ENCODE data around the gene ZNF232.
A peak's percentile ranks its signal among the peaks of the same experiment; 100 is the strongest.
"Not testable (repeated sequence)": the region's sequence is repeated elsewhere in the genome, so short reads cannot be mapped to it uniquely, and the experiment has no call there.

ZNF232 gene

DNA sequence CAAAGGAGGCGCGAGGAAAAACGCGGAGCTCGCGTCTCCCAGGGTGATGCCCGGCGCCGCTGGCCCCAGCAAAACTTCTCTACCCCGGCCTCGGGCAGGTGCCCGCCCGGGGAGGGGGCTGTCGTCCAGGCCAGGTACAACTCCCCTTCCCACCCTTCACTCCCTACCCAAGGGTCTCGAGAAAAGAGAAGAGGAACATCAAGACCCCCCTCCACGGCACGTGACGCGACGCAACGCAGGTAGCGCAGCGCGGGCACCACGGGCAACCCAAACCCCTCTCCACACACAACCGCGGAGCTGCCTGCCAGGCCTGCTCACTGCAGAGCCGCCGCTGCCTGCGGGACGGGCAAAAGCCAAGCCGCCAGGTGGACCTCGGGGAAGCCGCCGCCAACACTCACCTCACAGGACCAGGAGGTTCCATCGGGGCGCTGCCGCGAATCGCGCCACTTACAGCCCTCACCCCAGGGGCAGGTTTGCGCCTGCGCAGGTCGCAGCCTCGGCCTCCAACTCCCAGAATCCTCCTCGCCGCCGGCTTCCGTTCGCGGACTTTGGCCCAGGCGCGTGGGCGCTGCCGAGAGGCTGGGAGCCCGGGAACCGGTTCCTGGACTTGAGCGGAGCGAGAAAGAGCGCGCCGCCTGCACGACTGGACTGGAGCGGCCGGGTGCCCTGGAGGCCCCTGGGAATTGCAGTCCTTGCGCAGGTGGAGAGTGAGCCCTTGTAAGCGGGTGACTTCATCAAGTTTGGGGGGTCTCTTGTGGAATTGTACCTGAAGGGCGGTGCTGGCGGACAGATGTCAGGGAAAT is at the start of gene ZNF232:
Gene ZNF232, minus strand, starts transcription at position 477 of the 803 bp plus-strand sequence. Its CDS starts 56 bp downstream, at position 421.
- DNase-seq (ENCODE audit: low read depth), result peak; percentile 87

DNA sequence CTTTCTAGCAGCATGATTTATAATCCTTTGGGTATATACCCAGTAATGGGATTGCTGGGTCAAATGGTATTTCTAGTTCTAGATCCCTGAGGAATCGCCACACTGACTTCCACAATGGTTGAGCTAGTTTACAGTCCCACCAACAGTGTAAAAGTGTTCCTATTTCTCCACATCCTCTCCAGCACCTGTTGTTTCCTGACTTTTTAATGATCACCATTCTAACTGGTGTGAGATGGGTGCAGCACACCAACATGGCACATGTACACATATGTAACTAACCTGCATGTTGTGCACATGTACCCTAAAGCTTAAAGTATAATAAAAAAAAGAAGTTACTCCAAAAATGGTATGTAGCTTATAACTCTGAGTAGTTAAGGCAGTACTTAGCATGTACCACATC is 49.0 kb upstream of the ZNF232 start:
- not testable (repeated sequence) for DNase-seq (ENCODE audit: low read depth)

DNA sequence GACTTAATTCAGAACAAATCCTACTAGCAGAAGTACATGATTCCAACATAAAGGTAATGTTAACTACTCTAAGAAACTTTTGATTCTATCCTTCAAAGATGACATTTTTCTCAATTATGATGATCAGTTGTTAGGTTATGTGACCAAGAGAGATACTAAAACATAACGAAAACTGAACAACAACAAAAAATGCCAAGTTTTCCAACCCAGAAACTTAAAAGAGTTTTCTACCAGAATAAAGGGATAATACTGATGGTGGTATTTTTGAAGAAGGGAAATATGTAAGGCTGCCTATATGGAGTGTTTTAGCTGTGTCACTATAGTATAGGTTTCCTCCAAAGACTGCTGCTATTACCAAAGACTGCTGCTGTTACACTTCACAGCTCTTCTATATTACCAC is 34.4 kb upstream of the ZNF232 start:
- not testable (repeated sequence) for DNase-seq (ENCODE audit: low read depth)

DNA sequence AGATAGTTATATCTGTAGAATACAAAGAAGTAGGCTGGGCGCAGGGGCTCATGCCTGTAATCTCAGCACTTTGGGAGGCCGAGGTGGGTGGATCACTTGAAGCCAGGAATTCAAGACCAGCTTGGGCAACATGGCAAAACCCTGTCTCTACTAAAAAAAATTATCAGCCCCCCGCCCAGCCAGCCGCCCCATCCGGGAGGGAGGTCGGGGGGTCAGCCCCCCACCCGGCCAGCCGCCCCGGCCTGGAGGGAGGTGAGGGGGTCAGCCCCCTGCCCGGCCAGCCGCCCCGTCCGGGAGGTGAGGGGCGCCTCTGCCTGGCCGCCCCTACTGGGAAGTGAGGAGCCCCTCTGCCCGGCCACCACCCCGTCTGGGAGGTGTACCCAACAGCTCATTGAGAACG is 31.2 kb upstream of the ZNF232 start:
- not testable (repeated sequence) for DNase-seq (ENCODE audit: low read depth)

DNA sequence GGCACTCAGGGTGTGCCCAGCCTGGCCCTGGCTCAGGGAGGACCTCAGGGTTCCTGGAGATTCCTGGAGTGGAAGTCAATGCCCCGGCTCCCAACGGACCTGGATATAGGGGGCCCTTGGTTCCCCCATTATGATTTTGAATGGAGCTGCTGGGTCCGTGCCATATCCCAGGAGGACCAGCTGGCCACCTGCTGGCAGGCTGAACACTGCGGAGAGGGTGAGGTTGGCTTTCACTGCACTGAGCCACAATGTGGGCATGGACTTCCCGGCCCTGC is 27.7 kb upstream of the ZNF232 start:
- no peak for DNase-seq (ENCODE audit: low read depth)

DNA sequence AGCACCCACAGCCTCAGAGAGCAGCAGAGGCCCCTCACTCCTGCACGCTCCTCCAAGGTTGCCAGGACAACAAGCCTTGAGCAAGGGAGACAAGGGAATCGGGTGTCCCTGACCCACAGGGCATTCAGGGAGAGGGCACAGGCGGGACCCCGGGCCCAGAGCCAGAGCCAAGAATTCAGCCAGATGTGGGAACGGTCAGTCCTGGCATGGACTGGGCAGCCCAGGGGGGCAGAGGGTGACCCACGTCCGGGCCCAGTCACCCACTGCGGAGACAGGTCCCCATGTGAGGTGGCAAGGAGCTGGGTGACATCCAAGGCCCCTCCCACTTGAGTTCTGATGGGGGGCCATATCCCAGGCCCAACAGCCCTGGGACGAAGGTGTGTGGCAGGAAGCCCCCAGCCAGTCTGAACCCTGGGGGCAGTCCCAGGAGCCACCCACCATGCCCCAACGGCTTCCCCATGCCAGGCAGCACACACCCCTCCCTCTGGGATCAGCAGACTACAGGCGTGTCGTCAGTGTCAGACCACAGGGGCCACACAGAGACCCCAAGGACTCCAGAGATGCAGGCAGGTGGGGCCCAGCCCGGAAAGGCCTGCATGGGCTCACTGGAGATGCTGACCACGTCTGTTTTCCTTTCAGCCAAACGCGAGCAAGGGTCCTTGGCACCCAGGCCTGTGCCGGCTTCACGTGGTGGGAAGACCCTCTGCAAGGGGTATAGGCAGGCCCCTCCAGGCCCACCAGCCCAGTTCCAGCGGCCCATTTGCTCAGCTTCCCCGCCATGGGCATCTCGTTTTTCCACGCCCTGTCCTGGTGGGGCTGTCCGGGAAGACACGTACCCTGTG is 27.2 kb upstream of the ZNF232 start:
- no peak for DNase-seq (ENCODE audit: low read depth)

DNA sequence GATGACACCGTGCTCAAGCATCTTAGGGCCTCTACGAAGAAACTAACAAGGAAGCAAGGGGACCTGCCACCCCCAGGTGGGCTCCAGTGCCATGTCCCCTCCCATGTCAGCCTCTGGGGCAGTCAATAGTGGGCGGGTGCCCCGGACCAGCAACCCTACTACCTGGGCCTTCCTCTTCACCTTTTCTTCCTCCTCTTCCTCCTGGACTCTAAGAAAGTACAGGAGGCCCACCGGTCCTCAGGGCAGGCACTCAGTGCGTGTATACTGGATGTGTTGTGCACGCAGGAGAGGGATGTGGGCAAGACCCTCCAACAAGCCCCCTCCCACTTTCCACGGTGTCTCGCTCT is 26.5 kb upstream of the ZNF232 start:
- DNase-seq (ENCODE audit: low read depth), result not testable (repeated sequence)

DNA sequence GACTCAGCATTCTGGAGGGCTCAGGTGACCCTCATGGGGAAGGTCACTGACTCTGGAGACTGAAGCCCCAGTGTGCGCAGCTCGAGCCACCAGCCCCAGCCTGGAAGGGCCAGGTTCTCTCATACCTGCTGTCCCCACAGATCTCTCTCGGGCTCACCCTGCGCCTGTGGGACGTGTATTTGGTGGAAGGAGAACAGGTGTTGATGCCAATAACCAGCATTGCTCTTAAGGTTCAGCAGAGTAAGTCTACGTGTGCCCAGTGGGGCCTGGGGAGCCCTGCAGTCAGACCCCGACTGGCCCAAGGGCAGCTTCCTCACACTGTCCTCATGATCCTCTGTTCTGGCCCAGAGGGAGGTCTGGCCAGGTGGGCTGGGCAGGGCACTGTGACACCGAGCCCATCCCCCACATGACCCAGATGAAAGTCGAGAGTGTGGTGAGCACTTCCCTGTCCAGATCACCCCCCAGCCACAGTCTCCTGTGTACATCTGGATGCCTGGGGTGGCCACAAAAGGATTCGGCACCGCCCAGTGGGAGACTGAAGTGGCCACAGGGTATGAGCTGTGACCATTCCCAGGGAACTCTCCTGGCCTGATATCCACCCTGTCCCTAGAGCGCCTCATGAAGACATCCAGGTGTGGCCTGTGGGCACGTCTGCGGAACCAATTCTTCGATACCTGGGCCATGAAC is 26.0 kb upstream of the ZNF232 start:
- not testable (repeated sequence) for DNase-seq (ENCODE audit: low read depth)

DNA sequence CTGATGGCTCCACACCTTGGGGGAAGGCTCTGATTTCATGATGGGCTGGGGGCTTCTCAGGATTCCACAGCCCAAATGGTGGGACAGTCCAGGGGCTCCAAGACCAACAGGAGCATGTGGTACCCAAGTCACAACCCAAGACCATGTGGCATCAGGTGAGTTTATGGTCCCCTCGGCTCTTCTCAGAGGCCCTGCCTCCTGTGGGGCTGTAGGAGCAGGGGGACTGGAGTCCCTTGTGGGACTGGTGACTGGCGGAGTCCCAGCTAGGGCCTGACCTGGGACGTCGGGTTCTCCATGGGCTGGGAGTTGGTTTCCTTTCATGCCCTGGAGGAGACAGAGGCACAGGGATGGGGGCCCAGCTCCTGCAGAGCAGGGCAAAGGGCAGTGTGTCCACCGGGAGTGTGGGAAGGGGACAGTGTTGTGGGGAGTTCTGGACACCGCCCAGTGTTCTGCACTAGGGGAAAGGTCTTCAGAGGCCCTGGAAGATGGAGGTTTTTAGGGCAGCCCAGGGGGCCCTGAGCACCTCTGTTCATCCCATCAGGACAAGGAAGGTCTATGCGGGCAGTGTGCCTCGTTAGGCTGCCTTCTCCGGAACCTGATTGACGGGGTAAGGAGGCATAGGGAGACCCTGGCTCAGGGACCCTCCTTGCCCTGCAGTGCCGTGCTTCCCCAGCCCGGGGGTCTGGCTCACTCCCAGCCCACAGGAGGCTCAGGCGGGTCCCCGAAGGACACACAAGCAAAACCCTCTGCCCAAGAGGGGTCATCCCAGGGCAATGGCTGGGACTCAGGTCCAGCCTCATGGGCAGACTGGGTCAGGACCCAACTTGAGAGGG is 25.1 kb upstream of the ZNF232 start:
- DNase-seq (ENCODE audit: low read depth), result not testable (repeated sequence)

DNA sequence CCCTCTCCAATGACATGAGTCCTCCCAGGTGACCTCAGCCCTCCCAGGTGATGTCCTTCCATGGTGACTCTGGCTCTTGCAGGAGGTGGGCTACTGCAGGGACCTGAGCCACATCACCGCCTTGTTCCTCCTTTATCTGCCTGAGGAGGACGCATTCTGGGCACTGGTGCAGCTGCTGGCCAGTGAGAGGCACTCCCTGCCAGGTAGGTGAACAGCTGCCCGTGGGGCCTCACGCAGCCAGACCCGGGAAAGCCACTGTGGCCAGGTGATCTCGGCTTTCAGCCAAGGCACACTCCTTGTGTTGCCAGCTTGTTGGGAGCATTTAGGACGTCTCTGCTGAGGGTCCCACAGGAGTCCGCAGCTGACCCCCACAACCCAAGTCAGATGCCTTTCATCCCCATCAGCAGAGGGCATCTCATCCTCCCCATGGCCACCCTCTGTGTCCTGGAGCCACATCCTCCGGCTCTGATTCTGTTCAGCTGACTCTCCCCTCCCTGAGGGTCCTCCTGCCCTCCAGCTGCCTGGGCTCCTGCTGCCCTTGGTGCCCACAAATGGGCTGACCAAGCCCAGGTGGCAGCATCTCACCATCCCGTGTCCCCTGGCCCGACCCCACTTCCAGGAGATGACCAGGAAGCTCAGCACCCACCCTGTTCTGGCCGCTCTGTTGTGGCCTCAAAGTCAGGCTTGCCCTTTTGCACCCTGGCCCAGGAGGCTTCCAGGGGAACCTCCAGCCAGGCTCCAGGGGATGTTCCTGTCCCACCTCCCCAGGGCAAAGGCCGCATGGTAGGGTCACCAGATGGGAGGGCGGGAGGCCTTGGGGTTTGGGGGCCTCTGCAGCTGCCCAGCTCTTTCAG is 24.3 kb upstream of the ZNF232 start:
- DNase-seq (ENCODE audit: low read depth), result no peak

DNA sequence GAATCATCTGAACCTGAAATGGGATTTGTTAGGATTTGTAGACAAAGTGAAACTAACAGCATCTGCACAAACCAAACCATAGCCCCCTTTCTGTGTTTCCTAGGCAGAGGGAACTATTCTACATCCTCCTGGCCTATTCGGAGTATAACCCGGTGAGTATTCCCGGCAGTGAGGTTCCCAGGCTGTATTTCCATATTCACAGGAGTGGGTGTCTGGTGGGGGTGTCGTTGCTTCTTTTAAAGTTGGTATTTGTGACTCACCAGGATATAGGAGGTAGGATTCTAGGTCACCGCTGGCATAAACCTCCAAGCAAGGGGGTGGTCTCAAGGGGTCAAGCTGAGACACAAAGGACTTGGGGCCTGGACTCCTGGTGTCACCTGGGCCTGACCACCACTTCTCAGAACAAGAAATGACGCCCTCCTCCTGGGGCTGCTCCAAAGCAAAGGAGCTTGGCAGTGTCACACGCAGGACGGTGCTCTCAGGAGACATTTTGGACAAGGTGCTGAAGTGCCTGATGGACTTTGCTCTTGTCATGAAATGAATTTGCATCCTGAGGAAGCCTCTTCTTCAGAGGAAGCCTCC is 23.5 kb upstream of the ZNF232 start:
- DNase-seq (ENCODE audit: low read depth), result not testable (repeated sequence)

DNA sequence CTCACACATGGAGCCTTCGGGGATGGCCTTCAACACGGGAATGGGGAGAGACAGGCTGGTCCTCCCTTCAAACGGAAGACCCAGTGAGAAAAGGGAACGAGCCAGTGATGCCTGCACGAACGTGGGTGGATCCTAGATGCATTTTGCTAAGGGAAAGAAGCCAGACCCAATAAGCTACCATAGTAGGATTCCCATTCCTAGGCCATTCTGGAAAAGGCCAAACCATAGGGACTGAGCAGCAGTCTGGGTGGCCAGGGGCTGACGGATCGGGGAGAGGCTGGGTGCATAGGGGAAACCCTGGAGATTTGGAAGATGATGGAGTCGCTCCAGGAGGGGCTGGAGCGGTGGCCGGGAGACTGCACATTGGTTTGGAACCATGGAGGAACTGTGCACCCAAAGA is 22.9 kb upstream of the ZNF232 start:
- not testable (repeated sequence) for DNase-seq (ENCODE audit: low read depth)

DNA sequence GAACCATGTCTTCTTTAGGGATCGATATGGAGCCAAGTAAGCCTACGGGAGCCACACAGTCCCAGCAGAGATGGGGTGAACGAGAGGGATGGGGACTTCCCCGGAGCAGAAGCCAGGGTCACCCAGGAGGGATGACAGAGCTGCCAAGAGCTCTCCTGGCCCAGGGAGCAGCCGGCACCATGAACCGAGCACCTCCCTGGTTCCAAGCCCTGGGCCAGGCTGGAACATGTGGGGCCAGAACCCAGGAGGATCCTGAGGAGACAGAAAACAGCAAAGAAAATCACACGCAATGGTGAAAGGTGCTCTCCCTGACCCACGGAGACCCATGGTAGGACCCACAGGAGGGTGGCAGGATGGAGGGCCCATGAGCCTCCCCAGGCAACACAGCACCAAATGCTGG is 22.3 kb upstream of the ZNF232 start:
- DNase-seq (ENCODE audit: low read depth), result not testable (repeated sequence)

DNA sequence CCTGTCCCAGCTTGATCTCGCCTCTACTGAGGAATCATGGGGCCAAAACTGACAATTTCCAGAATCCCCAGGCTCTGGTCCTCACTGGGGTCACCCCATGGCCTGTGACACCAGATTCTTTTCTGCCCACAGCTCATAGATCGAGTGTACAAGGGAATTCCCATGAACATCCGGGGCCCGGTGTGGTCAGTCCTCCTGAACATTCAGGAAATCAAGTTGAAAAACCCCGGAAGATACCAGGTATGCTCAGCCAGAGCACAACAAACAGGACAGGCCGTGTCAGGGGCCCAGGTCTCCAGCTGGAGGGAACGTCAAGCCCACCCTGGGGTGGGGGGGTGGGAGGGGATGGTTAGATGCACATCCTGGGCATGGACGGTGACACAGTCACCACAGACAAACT is 21.6 kb upstream of the ZNF232 start:
- DNase-seq (ENCODE audit: low read depth), result no peak

DNA sequence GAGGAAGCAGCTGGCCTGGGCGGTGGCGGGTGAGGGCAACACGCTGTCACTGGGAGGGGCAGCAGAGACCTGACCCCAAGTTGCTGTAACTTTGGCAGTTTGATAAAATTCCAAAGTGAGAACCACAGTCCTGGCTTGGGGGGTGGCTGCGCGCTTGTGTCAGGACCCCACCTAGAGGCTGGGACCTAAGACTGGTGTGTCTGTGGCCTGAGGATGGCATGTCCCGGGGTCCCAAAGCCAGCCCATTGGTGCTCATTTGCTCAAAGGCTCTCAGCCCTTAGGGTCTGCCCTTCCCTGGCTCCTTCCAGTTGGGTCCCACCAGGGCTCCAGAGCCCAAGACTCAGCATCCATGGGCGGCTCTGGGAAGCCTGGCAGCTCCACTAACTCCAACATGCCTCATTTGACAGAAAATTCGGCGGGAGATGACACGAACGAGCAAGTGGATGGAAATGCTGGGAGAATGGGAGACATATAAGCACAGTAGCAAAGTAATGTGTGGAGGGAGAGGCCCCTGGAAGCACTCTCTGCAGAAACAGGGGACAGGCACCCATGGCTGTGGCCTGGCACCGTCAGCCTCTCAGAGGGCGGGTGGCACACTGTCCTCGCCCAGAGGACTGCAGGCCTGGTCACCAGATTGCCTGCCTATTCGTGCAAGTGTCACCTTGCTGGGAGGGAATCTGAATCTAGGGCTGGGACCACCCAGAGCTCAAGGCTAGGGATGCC is 21.0 kb upstream of the ZNF232 start:
- DNase-seq (ENCODE audit: low read depth), result not testable (repeated sequence)

DNA sequence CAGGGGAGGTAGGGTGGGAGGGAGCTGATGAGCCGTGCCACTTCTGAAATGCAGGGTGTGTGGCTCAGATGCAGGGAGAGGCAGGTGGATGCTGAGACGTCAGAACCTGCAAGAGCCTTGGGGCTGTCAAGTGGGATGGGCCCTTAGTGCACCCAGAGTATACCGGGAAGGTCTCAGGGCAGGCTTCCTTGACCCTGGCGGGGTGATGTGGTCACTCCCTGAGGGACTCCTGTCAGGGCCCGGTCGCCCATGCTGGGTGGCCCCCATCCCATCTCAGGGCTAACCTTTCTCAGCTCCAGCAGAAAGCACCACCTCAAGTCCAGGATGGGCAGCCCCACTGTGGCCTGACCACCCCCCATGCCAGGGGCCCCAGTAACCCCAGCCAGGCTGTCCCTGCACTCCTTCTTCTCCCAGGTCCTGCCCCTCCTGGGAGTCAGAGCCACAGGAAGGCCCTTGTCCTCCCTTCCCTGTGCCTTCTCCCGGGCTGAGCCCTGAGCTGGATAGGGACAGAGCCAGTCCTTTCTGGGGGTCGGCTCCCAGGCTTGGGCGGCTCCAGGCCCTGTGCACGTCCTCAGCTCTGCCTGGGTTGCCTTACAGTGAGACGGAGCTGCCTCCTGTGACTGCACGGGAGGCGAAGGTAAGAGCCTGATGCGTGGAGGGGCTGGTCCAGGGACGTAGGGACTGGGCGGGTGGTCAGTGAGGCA is 20.3 kb upstream of the ZNF232 start:
- not testable (repeated sequence) for DNase-seq (ENCODE audit: low read depth)

DNA sequence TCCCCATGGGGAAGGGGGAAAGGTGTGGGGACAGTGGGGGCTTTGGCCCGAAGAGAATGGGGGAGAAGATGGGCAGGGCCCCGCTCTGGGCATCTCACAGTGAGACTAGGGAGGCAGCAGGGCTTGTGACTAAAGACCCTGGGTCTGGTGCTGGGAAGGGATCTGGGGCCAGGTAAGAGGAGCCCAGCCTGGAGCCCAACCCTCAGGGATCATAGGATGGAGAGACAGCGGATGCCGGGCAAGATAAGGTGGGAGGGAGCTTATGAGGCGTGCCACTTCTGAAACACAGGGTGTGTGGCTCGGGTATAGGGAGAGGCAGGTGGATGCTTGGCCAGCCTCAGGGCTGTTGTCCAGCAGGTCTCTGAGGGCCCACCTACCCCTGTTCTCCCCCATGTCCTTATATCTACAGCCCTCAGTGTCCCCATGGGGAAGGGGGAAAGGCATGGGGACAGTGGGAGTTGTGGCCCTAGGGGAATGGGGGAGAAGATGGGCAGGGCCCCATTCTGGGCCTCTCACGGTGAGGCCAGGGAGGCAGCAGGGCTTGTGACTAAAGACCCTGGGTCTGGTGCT is 19.6 kb upstream of the ZNF232 start:
- no peak for DNase-seq (ENCODE audit: low read depth)

DNA sequence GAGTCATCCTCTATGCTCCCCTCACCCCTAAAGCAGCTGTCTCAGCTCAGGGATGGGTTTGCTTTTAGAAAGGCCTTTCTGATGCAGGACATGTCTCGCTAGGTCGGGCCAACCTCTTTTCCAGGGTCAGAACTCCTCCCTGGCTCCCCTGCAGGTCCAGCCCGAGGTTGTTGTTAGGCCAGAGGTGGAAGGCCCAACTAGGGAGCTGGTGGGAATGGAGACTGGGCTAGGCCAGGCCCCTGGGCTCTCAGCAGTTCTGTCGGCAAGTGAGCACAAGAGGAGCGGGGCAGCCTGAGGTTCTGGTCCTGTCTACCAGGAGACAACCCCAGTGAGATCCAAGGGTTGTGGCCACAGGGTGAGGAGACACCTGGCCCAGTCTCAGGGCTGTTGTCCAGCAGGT is 19.0 kb upstream of the ZNF232 start:
- DNase-seq (ENCODE audit: low read depth), result not testable (repeated sequence)

DNA sequence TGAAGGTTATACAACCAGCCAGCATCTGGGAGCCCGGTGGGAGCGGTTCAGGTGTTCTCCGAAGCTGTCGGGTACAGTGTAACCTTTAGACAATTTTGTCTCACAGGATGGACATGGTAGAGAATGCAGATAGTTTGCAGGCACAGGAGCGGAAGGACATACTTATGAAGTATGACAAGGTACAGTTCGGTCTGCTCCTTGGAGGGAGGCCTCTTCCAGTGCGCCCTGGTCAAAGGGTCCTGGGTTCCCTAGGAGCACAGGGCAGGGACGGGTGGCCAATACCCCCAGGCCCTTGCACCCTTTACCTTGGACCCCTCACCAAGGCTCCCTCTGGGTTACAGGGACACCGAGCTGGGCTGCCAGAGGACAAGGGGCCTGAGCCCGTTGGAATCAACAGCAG is 18.6 kb upstream of the ZNF232 start:
- DNase-seq (ENCODE audit: low read depth), result not testable (repeated sequence)
